NCI-H1694 treated with DMSO at 0.1 percent for 48 hours (cell line): ENCODE data around the gene AGAP2.

Experiments used
- DNase-seq: peaks from one replicate; lab custom pipeline; 2025; lab: John Stamatoyannopoulos, UW

AGAP2 gene

GRCh38 chr12:57736741-57737466 lies 1.6 kb downstream of the AGAP2 start:
- DNase-seq: no peak

DNA sequence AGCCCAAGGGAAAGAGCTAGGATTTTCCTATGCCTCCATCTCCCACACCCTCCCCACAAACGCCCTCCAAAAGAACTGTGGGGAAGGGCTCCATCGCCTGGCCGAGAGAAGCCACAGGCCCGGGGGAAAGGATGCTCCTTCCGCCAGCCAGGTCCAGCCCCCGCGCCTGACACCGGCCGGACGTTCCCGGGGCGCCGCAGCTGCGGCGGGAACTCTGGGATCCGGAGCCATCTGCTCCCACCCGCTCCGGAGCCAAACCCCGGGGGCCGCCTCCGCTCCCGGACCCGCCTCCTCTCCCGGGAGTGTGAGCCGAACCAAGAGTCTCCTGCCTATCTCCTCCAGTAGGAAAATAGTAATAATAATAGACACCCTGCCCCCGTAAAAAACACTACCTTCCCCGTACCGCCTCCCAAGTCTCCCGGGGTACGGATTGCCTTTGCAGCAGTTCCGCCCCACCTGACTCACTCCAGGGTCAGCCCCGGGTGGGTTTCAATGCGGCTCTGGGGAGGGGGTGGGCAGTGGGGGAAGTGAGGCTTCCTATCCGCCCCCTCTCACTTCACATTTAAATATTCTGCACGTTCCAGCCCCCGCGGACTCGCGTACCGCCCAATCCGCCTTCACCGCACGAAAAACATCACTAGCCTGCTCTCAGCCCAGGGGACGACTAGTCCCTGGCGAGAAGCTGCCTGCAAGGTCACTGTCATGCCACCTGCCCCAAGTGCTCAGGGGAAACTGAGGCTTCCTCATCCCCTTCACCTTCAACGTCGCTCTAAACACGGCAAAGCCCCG lies 2.4 kb downstream of the AGAP2 start:
- DNase-seq: no peak

- DNase-seq: no peak
Measured at GRCh38 chr12:57735198-57735855, 3.2 kb downstream of the AGAP2 start.

DNA sequence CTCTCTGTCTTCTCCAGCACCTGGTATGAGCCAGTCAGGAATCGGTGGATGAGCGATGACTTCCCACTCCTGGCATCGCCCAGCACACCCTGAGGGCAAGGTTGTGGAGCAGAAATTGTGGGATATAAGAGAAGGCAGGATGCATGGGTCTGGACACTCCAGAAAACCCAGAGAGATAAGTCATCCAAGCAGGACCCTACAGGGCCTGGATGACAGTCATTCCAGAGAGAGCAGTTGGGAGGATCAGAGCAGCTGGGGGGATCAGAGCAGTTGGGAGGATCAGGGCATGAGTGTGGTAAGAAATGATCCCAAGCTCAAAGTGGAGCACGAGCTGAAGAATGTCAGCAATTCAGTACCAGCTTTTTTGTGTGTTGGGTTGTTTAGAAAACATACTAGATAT lies 4.0 kb downstream of the AGAP2 start:
- DNase-seq: no peak

DNA sequence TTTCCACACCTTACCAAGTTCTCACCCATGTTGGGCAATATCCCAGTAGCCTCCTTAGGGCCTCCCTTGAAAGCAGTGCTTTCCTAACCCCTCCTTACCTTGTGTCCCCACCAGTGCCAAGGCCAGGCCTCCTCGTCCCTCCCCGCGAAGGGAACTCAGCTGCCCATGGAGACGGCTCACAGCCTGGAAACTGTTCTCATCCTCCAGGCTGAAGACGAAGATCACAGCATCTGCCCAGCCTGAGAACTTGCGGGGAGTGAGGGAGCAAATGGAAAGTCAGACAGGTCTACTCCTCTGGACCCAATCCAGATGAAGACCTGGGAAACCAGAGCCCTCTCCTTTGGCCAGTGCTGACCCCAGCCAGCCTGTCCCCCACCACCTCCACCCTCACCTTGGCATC lies 4.6 kb downstream of the AGAP2 start:
- no peak for DNase-seq

- no peak for DNase-seq
Measured at GRCh38 chr12:57732726-57733593, 5.6 kb downstream of the AGAP2 start.

DNA sequence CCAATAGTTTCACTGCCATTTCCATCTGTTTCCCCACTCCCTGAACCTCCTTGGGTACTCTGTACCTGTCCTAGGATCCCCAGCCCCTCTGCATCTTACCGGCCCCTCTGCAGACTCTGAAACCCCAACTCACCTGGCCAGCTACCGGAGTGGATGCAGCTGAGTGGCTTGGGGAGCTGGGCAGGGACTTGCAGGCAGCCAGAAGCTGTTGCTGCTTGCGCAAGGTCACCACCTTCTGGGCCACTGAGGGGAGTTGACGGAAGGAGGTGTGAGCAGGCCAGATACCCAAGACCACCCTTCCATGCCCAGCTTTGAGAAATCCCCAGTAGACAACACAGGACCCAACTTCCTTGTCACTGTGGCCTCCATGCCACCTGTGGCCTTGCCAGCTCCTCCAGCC lies 6.3 kb downstream of the AGAP2 start:
- DNase-seq: no peak

GRCh38 chr12:57731411-57732080 lies 7.0 kb downstream of the AGAP2 start:
- no peak for DNase-seq

DNA sequence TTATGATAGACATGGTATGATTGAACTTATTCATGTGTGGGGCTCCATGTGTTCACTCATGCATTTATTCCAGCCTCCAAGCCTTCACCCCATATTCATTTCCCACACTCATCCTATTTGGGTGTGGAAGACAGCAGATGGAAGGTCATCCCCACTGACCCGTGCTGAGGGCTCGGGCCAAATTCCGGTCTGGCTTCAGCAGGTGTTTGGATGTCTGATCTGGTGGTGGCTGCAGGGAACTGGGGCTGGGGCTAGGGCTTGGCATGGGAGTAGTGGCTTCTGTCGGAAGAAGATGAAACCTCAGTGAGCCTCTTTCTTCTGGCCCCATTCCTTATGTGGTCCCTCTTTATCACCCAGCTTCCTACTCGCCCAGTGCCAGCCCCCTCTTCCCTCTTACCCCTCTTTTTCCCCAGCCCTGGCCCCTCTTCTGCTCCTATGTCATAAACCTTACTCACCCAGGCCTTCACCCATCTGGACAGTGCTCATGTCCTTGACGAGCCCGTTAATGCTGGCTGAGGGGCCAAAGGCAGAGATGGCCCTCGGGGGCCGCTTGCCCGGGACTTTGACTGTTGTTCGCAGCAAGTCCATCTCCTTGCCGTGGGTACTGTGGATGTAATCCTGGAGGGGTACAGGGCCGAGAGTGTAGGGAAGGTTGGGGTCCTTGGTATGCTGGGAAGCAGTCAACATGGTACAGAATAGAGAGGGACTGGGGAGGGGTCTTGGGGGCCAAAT lies 8.0 kb downstream of the AGAP2 start:
- no peak for DNase-seq

DNA sequence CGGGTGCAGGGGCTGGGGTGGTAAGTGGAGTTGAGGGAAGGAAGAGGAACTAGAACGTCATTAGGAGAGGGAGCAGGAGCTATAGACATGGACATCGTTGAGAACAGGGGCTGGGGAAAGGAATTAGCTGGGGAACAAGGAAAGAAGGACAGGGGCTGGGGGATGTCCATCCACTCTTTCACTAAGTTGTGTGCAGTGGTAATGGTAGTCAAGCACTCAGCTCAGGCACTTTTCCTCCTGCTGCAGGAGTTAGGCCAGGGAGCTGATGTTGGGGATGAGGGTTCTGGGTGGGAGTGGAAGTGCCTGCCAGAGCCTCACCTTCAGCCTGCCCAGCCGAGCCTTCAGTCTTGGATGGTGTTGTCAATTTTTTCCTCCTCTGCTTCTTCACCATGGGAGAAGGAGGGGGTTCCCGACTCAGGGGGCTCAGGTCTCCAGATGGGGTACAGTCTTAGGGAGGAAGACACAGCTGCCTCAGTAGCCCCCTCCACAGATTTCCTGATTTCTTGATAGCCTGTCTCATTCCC lies 9.2 kb downstream of the AGAP2 start:
- no peak for DNase-seq

DNA sequence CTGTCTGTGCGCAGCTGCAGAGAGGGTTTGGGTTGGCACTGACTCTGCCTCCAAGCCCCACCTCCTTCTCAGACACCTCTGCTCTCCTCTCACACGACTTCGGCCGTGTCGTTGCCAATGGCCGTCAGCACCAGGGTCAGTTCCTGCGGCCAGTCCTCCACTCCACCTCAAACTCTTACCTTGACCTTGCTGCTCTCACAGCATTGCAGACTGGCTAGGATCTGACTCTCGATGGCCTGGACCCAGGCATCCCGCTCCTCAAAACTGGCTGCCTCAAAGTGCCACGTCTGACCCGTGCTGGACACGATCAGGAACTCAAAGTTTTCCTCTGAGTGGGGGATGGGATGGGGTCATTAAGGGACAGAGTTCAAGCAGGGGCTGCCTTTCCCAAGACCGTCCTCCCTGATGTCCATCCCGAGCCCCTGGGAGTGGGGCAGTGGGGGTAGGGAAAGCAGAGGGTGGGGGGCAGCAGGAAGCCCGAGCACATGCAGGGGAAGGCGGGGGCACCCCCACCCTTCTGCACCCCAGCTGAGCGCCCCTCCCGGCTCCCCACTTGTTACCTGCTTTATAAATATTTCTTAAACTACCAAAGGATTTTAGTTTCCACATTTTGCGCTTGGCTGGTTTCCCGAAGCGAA lies 10.7 kb downstream of the AGAP2 start:
- no peak for DNase-seq

GRCh38 chr12:57726884-57727757 lies 11.4 kb downstream of the AGAP2 start:
- DNase-seq: peak; percentile 55

DNA sequence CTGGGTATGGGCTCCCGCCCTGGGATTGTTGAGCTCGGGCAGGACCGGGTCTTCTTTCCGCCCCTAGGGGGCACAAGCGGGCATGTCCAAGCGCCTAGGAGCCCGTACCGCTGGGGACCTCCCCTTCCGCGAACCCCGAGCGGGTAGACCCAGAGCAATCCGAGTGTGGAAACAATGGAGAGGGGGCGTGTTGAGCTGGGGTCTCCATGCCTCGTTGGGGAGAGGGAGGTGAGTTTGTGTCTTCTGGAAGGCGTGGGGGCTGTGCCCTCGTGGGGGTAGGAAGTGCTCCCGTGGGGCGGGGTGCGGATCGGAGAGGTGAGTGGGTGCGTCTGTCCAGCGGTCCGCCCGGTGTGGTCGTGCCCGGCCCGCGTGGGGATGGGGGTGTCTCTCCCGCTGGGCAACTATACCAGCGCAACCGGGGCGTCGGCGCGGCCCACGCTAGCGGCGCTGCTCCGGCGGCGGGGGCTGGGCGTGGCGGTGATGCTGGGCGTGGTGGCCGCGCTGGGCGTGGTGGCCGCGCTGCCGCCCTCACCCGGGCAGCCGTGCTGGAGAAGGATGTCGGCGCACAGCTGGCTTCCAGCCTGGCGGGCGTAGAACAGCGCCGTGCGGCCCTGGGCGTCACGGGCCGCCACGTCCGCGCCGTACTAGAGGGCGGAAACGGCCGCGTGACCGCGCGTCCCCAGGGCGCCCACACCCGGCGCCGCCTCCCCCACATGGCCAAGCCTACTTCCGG lies 12.2 kb downstream of the AGAP2 start:
- peak; percentile 78 for DNase-seq

DNA sequence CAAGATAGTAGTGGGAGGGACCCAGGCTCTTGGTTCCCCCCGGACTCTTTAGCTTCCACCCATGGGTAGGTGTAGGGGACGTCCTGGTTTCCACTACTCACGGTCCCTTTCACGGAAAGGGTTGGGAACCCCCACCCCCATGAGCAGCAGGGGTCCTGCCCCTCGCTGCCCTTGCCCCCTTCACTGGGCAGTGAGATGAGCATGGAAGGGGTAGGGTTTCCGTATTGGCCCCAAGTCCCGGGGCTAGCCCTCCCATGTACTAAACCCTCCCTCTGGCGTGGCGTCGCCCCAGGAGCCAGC lies 12.7 kb downstream of the AGAP2 start:
- no peak for DNase-seq

DNA sequence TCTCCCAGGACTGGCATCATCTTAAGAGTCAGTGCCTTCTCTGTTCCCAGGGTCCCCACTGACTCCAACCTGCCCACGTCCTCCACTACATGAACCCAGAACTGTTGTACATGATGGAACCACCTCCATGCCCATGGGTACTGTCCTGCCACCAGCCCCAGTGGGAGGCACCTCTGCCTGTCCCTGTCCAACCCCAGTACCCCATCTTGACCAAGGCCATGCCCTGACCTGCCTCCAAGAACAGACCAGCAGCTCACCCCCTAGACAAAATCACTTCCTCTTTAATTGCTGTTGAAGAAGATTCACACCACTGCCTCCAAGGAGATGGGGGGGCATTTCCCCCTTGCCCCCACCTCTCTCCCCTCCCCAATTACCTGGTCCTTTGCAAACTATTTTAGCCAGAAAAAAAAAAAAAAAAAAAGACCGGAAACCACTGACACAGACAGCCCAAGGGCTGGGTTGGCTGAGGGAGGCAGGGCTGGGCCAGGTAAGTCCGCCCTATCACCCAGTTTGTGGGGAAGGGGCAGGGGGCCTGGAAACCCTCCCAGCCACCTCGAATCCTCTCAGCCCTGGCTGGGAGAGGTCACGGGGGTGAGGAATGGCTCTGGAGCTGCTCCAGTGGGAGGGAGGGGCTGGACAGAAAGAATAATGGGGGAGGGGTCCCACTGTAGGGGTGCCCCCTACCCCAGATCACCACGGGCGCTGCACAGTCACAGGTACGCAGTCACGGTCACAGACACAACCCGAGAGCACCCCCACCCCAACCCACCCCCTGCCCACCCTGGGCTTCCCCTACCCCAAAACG lies 13.4 kb downstream of the AGAP2 start:
- DNase-seq: no peak

DNA sequence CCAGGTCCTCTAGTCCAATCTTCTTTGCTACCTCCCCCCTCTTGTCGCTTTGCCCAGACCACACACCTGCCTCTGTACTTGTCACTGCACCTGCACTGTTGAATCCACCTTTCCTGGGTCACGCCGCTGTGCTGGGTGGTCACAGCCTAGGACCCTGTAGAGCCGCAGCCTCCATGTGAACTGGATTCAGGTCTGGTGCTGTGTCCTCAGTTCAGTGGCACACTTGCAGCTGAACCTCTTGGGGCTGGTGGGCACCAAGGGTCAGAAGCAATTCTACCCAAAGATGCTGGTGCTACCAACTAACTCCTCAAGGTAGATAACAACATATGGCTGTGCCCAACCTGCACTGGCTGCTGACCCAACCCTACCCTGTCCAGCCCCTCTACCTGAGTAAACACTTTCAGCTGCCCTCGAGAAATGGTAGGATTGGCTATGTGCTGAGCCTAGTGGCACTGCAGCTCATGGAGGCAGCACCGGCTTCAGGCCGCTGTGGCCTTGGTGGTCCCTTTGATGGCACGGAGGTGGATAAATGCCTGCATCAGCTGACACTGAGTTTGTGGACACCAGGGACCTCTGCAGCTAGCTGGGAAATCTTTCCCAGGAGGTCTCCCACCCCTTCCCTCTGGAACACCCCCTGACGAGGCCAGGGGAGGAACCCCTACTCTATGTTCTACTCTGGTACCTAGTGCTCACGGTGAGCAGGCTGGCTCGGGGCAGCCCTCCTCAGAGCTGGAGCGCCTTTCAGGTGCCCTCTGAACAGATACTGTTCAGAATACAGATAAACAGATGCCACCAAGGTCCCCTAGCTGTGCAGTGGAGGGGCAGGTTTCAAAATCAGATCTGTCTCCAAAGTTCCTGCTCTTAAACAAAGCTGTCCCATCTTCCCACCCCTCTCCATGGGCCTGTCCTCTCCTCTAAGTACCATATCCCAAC lies 14.3 kb downstream of the AGAP2 start:
- no peak for DNase-seq

DNA sequence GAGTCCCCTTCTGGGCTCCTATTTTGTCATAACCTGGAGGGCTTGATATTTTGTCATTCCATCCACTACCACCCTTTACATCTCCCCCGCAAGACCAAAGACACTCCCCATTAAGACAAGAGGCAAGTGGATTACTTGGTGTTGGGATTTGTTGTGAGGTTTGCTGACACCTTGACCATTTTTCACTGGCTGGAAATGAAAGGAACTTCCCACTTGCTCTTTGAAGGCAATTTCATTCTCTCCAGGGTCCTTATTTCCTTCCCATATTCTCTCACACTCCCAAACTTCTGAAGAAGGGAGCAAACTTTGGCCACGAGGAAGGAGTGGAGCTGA lies 14.9 kb downstream of the AGAP2 start:
- DNase-seq: no peak
